Measurements from ENCODE around the gene GRAMD4. TPM values are rescaled to one million over a fixed set of nuclear protein-coding genes. Genes with fewer than 3 reads are reported as not detected.

Gene GRAMD4
- total and polyA plus RNA-seq, 4 donors = 16.3 to 67.7 (median 21.2) TPM

DNA sequence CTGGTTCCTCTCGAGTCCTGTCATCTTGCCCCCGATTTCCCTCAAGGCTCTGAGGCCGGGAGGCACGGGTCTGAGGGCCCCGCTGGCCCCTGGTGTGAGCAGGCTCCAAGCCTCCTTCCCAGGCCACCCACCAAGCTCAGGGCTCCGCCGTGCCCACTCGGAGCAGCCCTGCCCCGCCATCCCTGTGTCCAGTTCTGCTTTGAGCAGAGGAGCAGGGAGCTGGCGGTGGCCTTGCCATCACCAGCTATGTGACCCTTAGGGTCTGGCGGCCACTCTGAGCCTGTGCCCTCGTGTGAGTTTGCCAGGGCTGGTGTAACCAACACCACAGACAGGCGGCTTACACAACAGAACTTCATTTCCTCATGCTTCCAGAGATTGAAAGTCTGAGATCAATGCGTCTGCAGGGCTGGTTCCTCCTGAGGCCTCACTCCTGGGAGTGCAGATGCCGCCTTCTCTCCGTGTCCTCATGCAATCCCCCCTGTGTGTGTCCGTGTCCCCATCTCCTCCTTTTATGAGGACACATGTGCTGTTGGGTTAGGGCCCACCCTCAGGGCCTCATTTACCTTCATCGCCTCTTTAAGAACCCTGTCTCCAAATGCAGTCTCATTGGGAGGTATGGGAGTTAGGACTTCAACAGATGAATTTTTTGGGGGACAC is 46.3 kb upstream of the GRAMD4 start:
- TF ChIP-seq, protein P1, sequence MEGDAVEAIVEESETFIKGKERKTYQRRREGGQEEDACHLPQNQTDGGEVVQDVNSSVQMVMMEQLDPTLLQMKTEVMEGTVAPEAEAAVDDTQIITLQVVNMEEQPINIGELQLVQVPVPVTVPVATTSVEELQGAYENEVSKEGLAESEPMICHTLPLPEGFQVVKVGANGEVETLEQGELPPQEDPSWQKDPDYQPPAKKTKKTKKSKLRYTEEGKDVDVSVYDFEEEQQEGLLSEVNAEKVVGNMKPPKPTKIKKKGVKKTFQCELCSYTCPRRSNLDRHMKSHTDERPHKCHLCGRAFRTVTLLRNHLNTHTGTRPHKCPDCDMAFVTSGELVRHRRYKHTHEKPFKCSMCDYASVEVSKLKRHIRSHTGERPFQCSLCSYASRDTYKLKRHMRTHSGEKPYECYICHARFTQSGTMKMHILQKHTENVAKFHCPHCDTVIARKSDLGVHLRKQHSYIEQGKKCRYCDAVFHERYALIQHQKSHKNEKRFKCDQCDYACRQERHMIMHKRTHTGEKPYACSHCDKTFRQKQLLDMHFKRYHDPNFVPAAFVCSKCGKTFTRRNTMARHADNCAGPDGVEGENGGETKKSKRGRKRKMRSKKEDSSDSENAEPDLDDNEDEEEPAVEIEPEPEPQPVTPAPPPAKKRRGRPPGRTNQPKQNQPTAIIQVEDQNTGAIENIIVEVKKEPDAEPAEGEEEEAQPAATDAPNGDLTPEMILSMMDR (IDR thresholded peaks at IDR 0.05; ENCODE audit: control extremely low read depth, extremely low read depth) = no peak
- no peaks in the 10 kb centered on the region for H3K27me3 ChIP-seq (ENCODE audit: control insufficient read depth in 3 of 3, insufficient read depth in 3 of 3, low read length in 2 of 3)
- H3K27ac ChIP-seq (ENCODE audit: low read depth in 1 of 2, low read length in 1 of 2) = no peak overlapping the region
- no peak for DNase-seq
- no peak for ATAC-seq (ENCODE audit: insufficient read depth, low FRiP score)
- whole genome bisulfite sequencing, 2 donors = 66 to 77% methylated on average over 18 of the region's 18 CpGs
- no peaks in the 10 kb centered on the region for H3K36me3 ChIP-seq (ENCODE audit: control insufficient read depth in 4 of 4, insufficient read depth in 4 of 4, low read length in 4 of 4)
- H3K4me3 ChIP-seq = no peak overlapping the region
- no peak overlapping the region for H3K9ac ChIP-seq (ENCODE audit: insufficient read depth in 1 of 2, low read length in 2 of 2)
- H3K9me3 ChIP-seq (ENCODE audit: control insufficient read depth in 4 of 4, insufficient read depth in 3 of 4, low read length in 3 of 4) = peaks cover 0 to 7% (median under 1%) of the 10 kb centered on the region in 4 donors
- peaks cover 0 to 26% (median 19%) of the 10 kb centered on the region in 5 donors for H3K4me1 ChIP-seq (ENCODE audit: control insufficient read depth in 5 of 5, insufficient read depth in 5 of 5, low read length in 5 of 5)

GRCh38 chr22:46574438-46574992 is 45.7 kb upstream of the GRAMD4 start:
- H3K9me3 ChIP-seq (ENCODE audit: control insufficient read depth in 4 of 4, insufficient read depth in 3 of 4, low read length in 3 of 4) = peaks cover 0 to 7% (median under 1%) of the 10 kb centered on the region in 4 donors
- DNase-seq (no peak), ATAC-seq (ENCODE audit: insufficient read depth, low FRiP score) (no peak)
- TF ChIP-seq, protein P1 (IDR thresholded peaks at IDR 0.05; ENCODE audit: control extremely low read depth, extremely low read depth) = no peak
- H3K4me3 ChIP-seq = no peak overlapping the region
- WGBS, 2 donors = 90 to 96% methylated on average over 15 of the region's 15 CpGs
- no peak overlapping the region for H3K9ac ChIP-seq (ENCODE audit: insufficient read depth in 1 of 2, low read length in 2 of 2)
- no peaks in the 10 kb centered on the region for H3K36me3 ChIP-seq (ENCODE audit: control insufficient read depth in 4 of 4, insufficient read depth in 4 of 4, low read length in 4 of 4)
- H3K27me3 ChIP-seq (ENCODE audit: control insufficient read depth in 3 of 3, insufficient read depth in 3 of 3, low read length in 2 of 3) = no peaks in the 10 kb centered on the region
- peaks cover 0 to 30% (median 25%) of the 10 kb centered on the region in 5 donors for H3K4me1 ChIP-seq (ENCODE audit: control insufficient read depth in 5 of 5, insufficient read depth in 5 of 5, low read length in 5 of 5)
- H3K27ac ChIP-seq (ENCODE audit: low read depth in 1 of 2, low read length in 1 of 2) = peak overlapping the region in 1 of 2 donors; percentile 91

- ATAC-seq (ENCODE audit: insufficient read depth, low FRiP score) (peak; percentile 4), DNase-seq (peak in 2 of 3 donors; percentile 19 to 29)
- H3K4me3 ChIP-seq = no peak overlapping the region
- TF ChIP-seq, protein P1 (IDR thresholded peaks at IDR 0.05; ENCODE audit: control extremely low read depth, extremely low read depth) = no peak
- H3K4me1 ChIP-seq (ENCODE audit: control insufficient read depth in 5 of 5, insufficient read depth in 5 of 5, low read length in 5 of 5) = peaks cover 4 to 37% (median 31%) of the 10 kb centered on the region in 5 donors
- H3K9me3 ChIP-seq (ENCODE audit: control insufficient read depth in 4 of 4, insufficient read depth in 3 of 4, low read length in 3 of 4) = peaks cover 0 to 7% (median under 1%) of the 10 kb centered on the region in 4 donors
- peak overlapping the region; percentile 73 to 91 for H3K27ac ChIP-seq (ENCODE audit: low read depth in 1 of 2, low read length in 1 of 2)
- no peaks in the 10 kb centered on the region for H3K27me3 ChIP-seq (ENCODE audit: control insufficient read depth in 3 of 3, insufficient read depth in 3 of 3, low read length in 2 of 3)
- WGBS, 2 donors = 54 to 66% methylated on average over 19 of the region's 19 CpGs
- H3K36me3 ChIP-seq (ENCODE audit: control insufficient read depth in 4 of 4, insufficient read depth in 4 of 4, low read length in 4 of 4) = no peaks in the 10 kb centered on the region
- no peak overlapping the region for H3K9ac ChIP-seq (ENCODE audit: insufficient read depth in 1 of 2, low read length in 2 of 2)
Observed at GRCh38 chr22:46574993-46575910, 44.9 kb upstream of the GRAMD4 start.

Data from lung (tissue), 12 donors.